Mesodermal cell (in vitro differentiated cells): ENCODE results near the gene DERL3.

Source experiments
- H3K27ac ChIP-seq: 2 replicates; pipeline ENCODE4 v1.7.0; 2013; ENCODE audit warnings: mild to moderate bottlenecking, low read depth, low read length, moderate library complexity; ENCODE audit not compliant: severe bottlenecking
- H3K36me3 ChIP-seq: 2 replicates; pipeline ENCODE4 v1.7.1; 2013; ENCODE audit warnings: mild to moderate bottlenecking, low read length, moderate library complexity; ENCODE audit not compliant: control insufficient read depth, insufficient read depth
- H3K4me1 ChIP-seq: one replicate; pipeline ENCODE4 v1.7.1; 2013; ENCODE audit warnings: mild to moderate bottlenecking, low read length; ENCODE audit not compliant: insufficient read depth, control insufficient read depth, poor library complexity, severe bottlenecking
- H3K4me3 ChIP-seq: 2 replicates; pipeline ENCODE4 v1.7.0; 2013; ENCODE audit warnings: low read length, control low read depth, mild to moderate bottlenecking; ENCODE audit not compliant: insufficient read depth, poor library complexity, severe bottlenecking; ENCODE audit errors: extremely low read depth
- H3K9me3 ChIP-seq: 2 replicates; pipeline ENCODE4 v1.7.1; 2013; ENCODE audit warnings: mild to moderate bottlenecking, low read length, moderate library complexity; ENCODE audit not compliant: control insufficient read depth
- WGBS, 2 experiments: methylation state at CpG; one replicate each; pipeline ENCODE4 v1.1.5; 2013; ENCODE audit warnings: missing lambda C conversion rate in 2 of 2; ENCODE audit not compliant: insufficient coverage in 2 of 2; 5-methylcytosine and 5-hydroxymethylcytosine counted together

The DERL3 gene

GRCh38 chr22:23846081-23846469 is 7.3 kb upstream of the DERL3 start:
- H3K27ac ChIP-seq: peak overlapping the region; percentile 63
- 84 to 86% methylated on average over 6 to 7 of the region's 7 CpGs for WGBS, 2 experiments
- peaks cover 44% of the 10 kb centered on the region for H3K4me1 ChIP-seq
- no peaks in the 10 kb centered on the region for H3K9me3 ChIP-seq
- H3K36me3 ChIP-seq: no peaks in the 10 kb centered on the region
- no peak overlapping the region for H3K4me3 ChIP-seq

GRCh38 chr22:23845265-23846080 is 6.7 kb upstream of the DERL3 start:
- H3K4me1 ChIP-seq: peaks cover 44% of the 10 kb centered on the region
- no peak overlapping the region for H3K4me3 ChIP-seq
- H3K27ac ChIP-seq: no peak overlapping the region
- H3K36me3 ChIP-seq: no peaks in the 10 kb centered on the region
- WGBS, 2 experiments: 76 to 78% methylated on average over 8 of the region's 9 CpGs
- H3K9me3 ChIP-seq: no peaks in the 10 kb centered on the region

- WGBS, 2 experiments: 76 to 84% methylated on average over 8 of the region's 8 CpGs
- Histone ChIP-seq H3K4me1 (peaks cover 44% of the 10 kb centered on the region), H3K4me3 (no peak overlapping the region), H3K9me3 (no peaks in the 10 kb centered on the region), H3K36me3 (no peaks in the 10 kb centered on the region), H3K27ac (no peak overlapping the region)
These were observed 6.0 kb upstream of the DERL3 start for GRCh38 chr22:23844739-23845202.

GRCh38 chr22:23842599-23842998 is 3.8 kb upstream of the DERL3 start:
- WGBS, 2 experiments: 79 to 93% methylated on average over 2 of the region's 4 CpGs
- no peaks in the 10 kb centered on the region for H3K9me3 ChIP-seq
- H3K4me1 ChIP-seq: peaks cover 43% of the 10 kb centered on the region
- H3K27ac ChIP-seq: peak overlapping the region; percentile 10
- H3K4me3 ChIP-seq: no peak overlapping the region
- no peaks in the 10 kb centered on the region for H3K36me3 ChIP-seq

GRCh38 chr22:23841736-23842445 is 3.1 kb upstream of the DERL3 start:
- H3K4me1 ChIP-seq: peaks cover 39% of the 10 kb centered on the region
- H3K27ac ChIP-seq: no peak overlapping the region
- 71 to 78% methylated on average over 15 to 20 of the region's 20 CpGs for WGBS, 2 experiments

GRCh38 chr22:23841292-23841691 is 2.5 kb upstream of the DERL3 start:
- Histone ChIP-seq H3K4me3 (no peak overlapping the region), H3K9me3 (no peaks in the 10 kb centered on the region), H3K4me1 (peaks cover 37% of the 10 kb centered on the region), H3K27ac (no peak overlapping the region), H3K36me3 (peaks cover 4% of the 10 kb centered on the region)
- WGBS, 2 experiments: 84 to 92% methylated on average over 3 to 5 of the region's 5 CpGs

More at GRCh38 chr22:23841736-23842445, 3.1 kb upstream of the DERL3 start:
- Histone ChIP-seq H3K36me3 (no peaks in the 10 kb centered on the region), H3K4me3 (no peak overlapping the region), H3K9me3 (no peaks in the 10 kb centered on the region)

GRCh38 chr22:23840026-23840425 is 1.2 kb upstream of the DERL3 start:
- H3K9me3 ChIP-seq: no peaks in the 10 kb centered on the region
- peaks cover 27% of the 10 kb centered on the region for H3K4me1 ChIP-seq
- no peak overlapping the region for H3K4me3 ChIP-seq
- peaks cover 16% of the 10 kb centered on the region for H3K36me3 ChIP-seq
- WGBS, 2 experiments: 91 to 94% methylated on average over 6 to 7 of the region's 7 CpGs
- no peak overlapping the region for H3K27ac ChIP-seq

DNA sequence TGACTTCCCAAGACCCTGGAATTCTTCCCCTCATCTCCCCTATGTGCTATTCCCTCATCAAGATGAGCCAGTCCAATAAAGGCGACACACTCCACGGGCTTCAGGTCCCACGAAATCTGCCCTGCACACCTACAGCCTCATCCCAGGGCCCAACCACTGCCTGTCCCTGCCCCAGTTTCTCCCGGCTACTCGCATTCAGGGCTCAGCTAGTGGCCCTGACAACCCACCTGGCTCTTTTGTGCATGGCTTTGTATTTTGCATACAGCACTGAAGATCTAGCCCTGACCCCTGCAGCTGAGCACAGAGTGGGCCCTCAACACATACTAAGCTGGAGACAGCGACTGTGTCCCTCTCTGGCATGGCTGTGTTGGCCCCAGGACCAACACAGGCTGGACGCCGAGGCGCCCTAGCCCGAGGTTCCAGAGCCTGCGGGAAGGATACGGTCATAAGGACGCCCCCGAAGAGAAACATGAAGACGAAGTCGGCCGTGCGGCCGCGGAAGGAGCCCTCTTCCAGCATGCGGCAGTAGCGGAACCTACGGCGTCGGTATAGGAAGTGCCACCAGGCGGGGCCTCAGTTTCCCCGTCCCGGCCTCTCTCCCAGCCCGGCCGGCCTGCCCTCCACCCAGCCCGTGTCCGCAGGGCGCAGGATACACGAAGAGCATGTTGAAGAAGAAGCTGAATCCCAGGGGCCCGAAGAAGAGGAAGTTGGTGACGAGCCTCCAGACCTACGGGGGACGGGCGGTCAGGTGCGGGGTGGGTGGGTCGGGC is 710 bp downstream of the DERL3 start:
- Histone ChIP-seq H3K4me3 (peak overlapping the region; percentile 37), H3K9me3 (no peaks in the 10 kb centered on the region), H3K36me3 (peaks cover 30% of the 10 kb centered on the region), H3K4me1 (peaks cover 21% of the 10 kb centered on the region), H3K27ac (peak overlapping the region; percentile 6)
- WGBS, 2 experiments: 31 to 34% methylated on average over 37 to 39 of the region's 41 CpGs

GRCh38 chr22:23837496-23837859 is 1.3 kb downstream of the DERL3 start:
- WGBS, 2 experiments: 84 to 87% methylated on average over 11 to 12 of the region's 12 CpGs
- H3K36me3 ChIP-seq: peaks cover 36% of the 10 kb centered on the region
- no peak overlapping the region for H3K27ac ChIP-seq
- no peaks in the 10 kb centered on the region for H3K9me3 ChIP-seq
- H3K4me3 ChIP-seq: no peak overlapping the region
- H3K4me1 ChIP-seq: peaks cover 19% of the 10 kb centered on the region

DNA sequence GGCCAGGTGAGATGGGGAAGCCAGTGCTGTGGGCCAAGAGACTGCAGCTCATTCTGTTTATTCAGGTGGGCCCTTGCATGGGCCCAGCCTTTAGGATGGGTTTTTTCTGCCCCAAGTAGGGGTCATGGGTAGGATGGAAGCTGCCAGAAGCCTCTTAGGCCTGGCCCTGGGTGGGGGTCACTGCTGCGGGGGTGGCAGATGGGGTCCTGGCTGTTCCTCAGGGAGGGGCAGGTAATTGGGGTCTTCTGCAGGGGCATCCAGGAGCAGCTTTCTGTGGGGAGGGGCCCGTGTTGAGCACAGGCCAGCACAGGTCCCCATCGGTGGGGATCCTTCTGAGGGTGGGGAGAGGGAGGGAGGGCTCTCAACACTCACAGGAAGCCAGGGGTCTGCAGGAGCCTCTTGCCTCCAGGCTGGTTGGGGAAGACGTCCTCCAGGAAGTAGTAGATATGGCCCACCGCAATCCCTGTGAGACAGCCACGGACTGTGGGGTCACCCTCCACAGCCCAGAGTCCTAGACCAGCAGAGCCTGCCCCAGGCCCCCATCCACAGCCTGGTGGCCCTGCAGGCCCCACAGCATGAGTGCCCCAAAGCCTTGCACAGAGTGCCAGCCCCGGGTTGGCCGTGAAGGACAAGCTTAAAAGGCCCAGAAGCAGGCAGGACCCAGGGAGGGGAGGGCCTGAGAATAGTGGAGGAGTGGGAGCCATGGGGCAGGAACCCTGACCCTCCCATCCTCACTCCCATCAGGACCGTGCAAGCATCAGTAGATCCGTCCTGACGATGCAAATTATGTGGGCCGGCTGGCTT is 1.9 kb downstream of the DERL3 start:
- Histone ChIP-seq H3K36me3 (peaks cover 41% of the 10 kb centered on the region), H3K27ac (no peak overlapping the region), H3K4me3 (no peak overlapping the region), H3K4me1 (peaks cover 13% of the 10 kb centered on the region), H3K9me3 (no peaks in the 10 kb centered on the region)
- WGBS, 2 experiments: 86% methylated on average over 8 to 11 of the region's 12 CpGs
